ENCODE data around the gene CCDC183.

CCDC183 gene

GRCh38 chr9:136808075-136808805 is 12.1 kb downstream of the CCDC183 start:
- H3K27me3 ChIP-seq (replicated peaks; ENCODE audit: control insufficient read depth, insufficient read depth, low read length): no peaks in the 10 kb centered on the region

GRCh38 chr9:136808806-136809158 is 12.6 kb downstream of the CCDC183 start:
- peaks cover 4% of the 10 kb centered on the region for H3K36me3 ChIP-seq (ENCODE audit: control insufficient read depth, insufficient read depth, low read length)
- DNase-seq (ENCODE audit: extremely low read depth, insufficient read length): no peak
- H3K27me3 ChIP-seq (replicated peaks; ENCODE audit: control insufficient read depth, insufficient read depth, low read length): no peaks in the 10 kb centered on the region
- no peak for TF ChIP-seq CTCF (IDR thresholded peaks at IDR 0.05; ENCODE audit: insufficient read depth, low read length, poor library complexity, severe bottlenecking)
- peak overlapping the region; percentile 91 for H3K4me3 ChIP-seq (replicated peaks; ENCODE audit: low read depth, low read length)

More at GRCh38 chr9:136808075-136808805, 12.1 kb downstream of the CCDC183 start:
- TF ChIP-seq CTCF (IDR thresholded peaks at IDR 0.05; ENCODE audit: insufficient read depth, low read length, poor library complexity, severe bottlenecking): no peak
- Histone ChIP-seq H3K36me3 (ENCODE audit: control insufficient read depth, insufficient read depth, low read length) (peaks cover 4% of the 10 kb centered on the region), H3K4me3 (replicated peaks; ENCODE audit: low read depth, low read length) (peak overlapping the region; percentile 91)
- peak; percentile 69 for DNase-seq (ENCODE audit: extremely low read depth, insufficient read length)

- no peak for DNase-seq (ENCODE audit: extremely low read depth, insufficient read length)
- H3K4me3 ChIP-seq (replicated peaks; ENCODE audit: low read depth, low read length): no peak overlapping the region
- peaks cover 8% of the 10 kb centered on the region for H3K36me3 ChIP-seq (ENCODE audit: control insufficient read depth, insufficient read depth, low read length)
- no peaks in the 10 kb centered on the region for H3K27me3 ChIP-seq (replicated peaks; ENCODE audit: control insufficient read depth, insufficient read depth, low read length)
- TF ChIP-seq CTCF (IDR thresholded peaks at IDR 0.05; ENCODE audit: insufficient read depth, low read length, poor library complexity, severe bottlenecking): no peak
These were observed 18.7 kb downstream of the CCDC183 start for GRCh38 chr9:136814725-136815421.

GRCh38 chr9:136815422-136815782 is 19.3 kb downstream of the CCDC183 start:
- Histone ChIP-seq H3K27me3 (replicated peaks; ENCODE audit: control insufficient read depth, insufficient read depth, low read length) (no peaks in the 10 kb centered on the region), H3K36me3 (ENCODE audit: control insufficient read depth, insufficient read depth, low read length) (peaks cover 8% of the 10 kb centered on the region), H3K4me3 (replicated peaks; ENCODE audit: low read depth, low read length) (no peak overlapping the region)
- TF ChIP-seq CTCF (IDR thresholded peaks at IDR 0.05; ENCODE audit: insufficient read depth, low read length, poor library complexity, severe bottlenecking): no peak
- DNase-seq (ENCODE audit: extremely low read depth, insufficient read length): no peak

- no peak for DNase-seq (ENCODE audit: extremely low read depth, insufficient read length)
- Histone ChIP-seq H3K27me3 (replicated peaks; ENCODE audit: control insufficient read depth, insufficient read depth, low read length) (no peaks in the 10 kb centered on the region), H3K36me3 (ENCODE audit: control insufficient read depth, insufficient read depth, low read length) (peaks cover 6% of the 10 kb centered on the region), H3K4me3 (replicated peaks; ENCODE audit: low read depth, low read length) (no peak overlapping the region)
- no peak for TF ChIP-seq CTCF (IDR thresholded peaks at IDR 0.05; ENCODE audit: insufficient read depth, low read length, poor library complexity, severe bottlenecking)
These were observed 25.1 kb downstream of the CCDC183 start for GRCh38 chr9:136820971-136821825.

Data from GM06990 (cell line).